DND-41 (cell line): ENCODE measurements around the gene PREX1.

Experiments
- ATAC-seq: fragments of 200-7000 bp; cut with Tn5 transposase; 3 replicates; pipeline ENCODE4 v1.9.1; 2021; ENCODE audit warnings: low read depth; ENCODE audit not compliant: insufficient read depth
- DNase-seq: peaks from one replicate; pipeline ENCODE4 v3.0.0-alpha.2; 2020
- H2AFZ ChIP-seq: 2 replicates; pipeline ENCODE4 v1.6.0; 2012; ENCODE audit warnings: low read depth, low read length
- H3K27ac ChIP-seq: 2 replicates; pipeline ENCODE4 v1.5.1; 2012; ENCODE audit warnings: low read length, inconsistent platforms
- H3K27me3 ChIP-seq: fragments of 200-600 bp; sonication (generic); 2 replicates; pipeline ENCODE4 v1.6.0; 2012; ENCODE audit warnings: low read length, mild to moderate bottlenecking, inconsistent platforms; ENCODE audit not compliant: insufficient read depth, poor library complexity
- H3K36me3 ChIP-seq: 2 replicates; pipeline ENCODE4 v1.5.1; 2012; ENCODE audit warnings: low read length, inconsistent platforms; ENCODE audit not compliant: insufficient read depth
- H3K4me1 ChIP-seq: 2 replicates; pipeline ENCODE4 v1.5.1; 2012; ENCODE audit warnings: mild to moderate bottlenecking, low read length; ENCODE audit not compliant: insufficient read depth
- H3K4me2 ChIP-seq: 2 replicates; pipeline ENCODE4 v1.6.0; 2012; ENCODE audit warnings: mild to moderate bottlenecking, moderate library complexity, low read length, inconsistent platforms; ENCODE audit not compliant: insufficient read depth
- H3K4me3 ChIP-seq, 2 experiments: fragments of 200-600 bp in 1 of 2; shearing (Covaris generic) in 1 of 2; 2 replicates each; pipeline ENCODE4 v1.5.1; 2012 to 2016; ENCODE audit warnings: inconsistent platforms in 2 of 2, low read length in 2 of 2, mild to moderate bottlenecking in 2 of 2, low read depth in 1 of 2, moderate library complexity in 1 of 2
- H3K79me2 ChIP-seq: 2 replicates; pipeline ENCODE4 v1.6.0; 2012; ENCODE audit warnings: low read length, inconsistent platforms; ENCODE audit not compliant: insufficient read depth
- H3K9ac ChIP-seq: 2 replicates; pipeline ENCODE4 v1.6.0; 2012; ENCODE audit warnings: low read depth, mild to moderate bottlenecking, inconsistent platforms, low read length, moderate library complexity
- H3K9me3 ChIP-seq: 2 replicates; pipeline ENCODE4 v1.5.1; 2012; ENCODE audit warnings: low read length, moderate library complexity, mild to moderate bottlenecking, inconsistent platforms; ENCODE audit not compliant: insufficient read depth, severe bottlenecking
- H4K20me1 ChIP-seq: 2 replicates; pipeline ENCODE4 v1.6.0; 2012; ENCODE audit warnings: low read length; ENCODE audit not compliant: insufficient read depth
- EZH2 ChIP-seq: IDR thresholded peaks from 3 replicates; pipeline ENCODE4 v1.6.1; 2012; ENCODE audit warnings: borderline replicate concordance, low read depth, mild to moderate bottlenecking, moderate library complexity, low read length, inconsistent platforms; ENCODE audit not compliant: severe bottlenecking
- TF ChIP-seq, protein P1 (sequence below): IDR thresholded peaks from 2 replicates; pipeline ENCODE4 v1.5.1; 2012; ENCODE audit warnings: borderline replicate concordance, low read length, moderate library complexity, mild to moderate bottlenecking; ENCODE audit not compliant: poor library complexity, severe bottlenecking; ENCODE audit errors: extremely low read depth

Gene PREX1

GRCh38 chr20:48614593-48615274 is 213.1 kb downstream of the PREX1 start:
- Histone ChIP-seq H3K27ac (no peak overlapping the region), H2AFZ (no peak overlapping the region), H3K9me3 (no peaks in the 10 kb centered on the region), H3K36me3 (no peaks in the 10 kb centered on the region), H3K4me3 (no peak overlapping the region), H3K4me1 (no peaks in the 10 kb centered on the region), H4K20me1 (0 out of 2 replicates have a peak, but pooled peaks cover 3% of the 10 kb centered on the region), H3K4me2 (no peak overlapping the region), H3K9ac (no peak overlapping the region), H3K27me3 (no peaks in the 10 kb centered on the region), H3K79me2 (no peaks in the 10 kb centered on the region)
- TF ChIP-seq, protein P1, sequence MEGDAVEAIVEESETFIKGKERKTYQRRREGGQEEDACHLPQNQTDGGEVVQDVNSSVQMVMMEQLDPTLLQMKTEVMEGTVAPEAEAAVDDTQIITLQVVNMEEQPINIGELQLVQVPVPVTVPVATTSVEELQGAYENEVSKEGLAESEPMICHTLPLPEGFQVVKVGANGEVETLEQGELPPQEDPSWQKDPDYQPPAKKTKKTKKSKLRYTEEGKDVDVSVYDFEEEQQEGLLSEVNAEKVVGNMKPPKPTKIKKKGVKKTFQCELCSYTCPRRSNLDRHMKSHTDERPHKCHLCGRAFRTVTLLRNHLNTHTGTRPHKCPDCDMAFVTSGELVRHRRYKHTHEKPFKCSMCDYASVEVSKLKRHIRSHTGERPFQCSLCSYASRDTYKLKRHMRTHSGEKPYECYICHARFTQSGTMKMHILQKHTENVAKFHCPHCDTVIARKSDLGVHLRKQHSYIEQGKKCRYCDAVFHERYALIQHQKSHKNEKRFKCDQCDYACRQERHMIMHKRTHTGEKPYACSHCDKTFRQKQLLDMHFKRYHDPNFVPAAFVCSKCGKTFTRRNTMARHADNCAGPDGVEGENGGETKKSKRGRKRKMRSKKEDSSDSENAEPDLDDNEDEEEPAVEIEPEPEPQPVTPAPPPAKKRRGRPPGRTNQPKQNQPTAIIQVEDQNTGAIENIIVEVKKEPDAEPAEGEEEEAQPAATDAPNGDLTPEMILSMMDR = no peak
- TF ChIP-seq EZH2 = no peak
- no peak for DNase-seq
- no peak for ATAC-seq

DNA sequence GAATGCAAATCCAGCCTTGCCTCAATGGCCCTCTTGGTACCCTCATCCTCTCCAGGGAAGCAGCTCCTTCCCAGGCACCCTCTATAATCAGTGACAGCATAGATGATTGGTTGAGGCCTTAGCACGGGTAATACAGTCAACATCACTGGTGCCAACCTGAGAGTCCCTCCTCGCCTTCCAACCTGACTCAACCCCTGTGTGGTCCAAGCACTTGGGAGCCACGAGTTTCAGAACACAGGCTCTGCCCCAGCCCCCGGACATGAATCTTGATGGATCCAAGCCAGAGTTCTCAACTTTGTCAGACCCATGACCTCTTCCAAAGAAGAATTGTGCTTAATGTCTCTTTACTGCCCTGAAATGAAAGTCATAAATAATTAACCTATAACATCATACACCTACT is 213.9 kb downstream of the PREX1 start:
- Histone ChIP-seq H3K9me3 (no peaks in the 10 kb centered on the region), H3K36me3 (no peaks in the 10 kb centered on the region), H3K4me3 (no peak overlapping the region), H4K20me1 (0 out of 2 replicates have a peak, but pooled peaks cover 3% of the 10 kb centered on the region), H3K27me3 (no peaks in the 10 kb centered on the region), H3K79me2 (no peaks in the 10 kb centered on the region), H3K4me2 (no peak overlapping the region), H2AFZ (no peak overlapping the region), H3K4me1 (no peaks in the 10 kb centered on the region), H3K9ac (no peak overlapping the region), H3K27ac (no peak overlapping the region)
- TF ChIP-seq EZH2 = no peak
- TF ChIP-seq, protein P1 = no peak
- ATAC-seq = no peak
- no peak for DNase-seq

GRCh38 chr20:48612335-48612734 is 215.5 kb downstream of the PREX1 start:
- no peak for DNase-seq
- no peak overlapping the region for H3K27ac ChIP-seq
- H3K9ac ChIP-seq = no peak overlapping the region
- H3K4me1 ChIP-seq = no peaks in the 10 kb centered on the region
- ATAC-seq = no peak
- H3K27me3 ChIP-seq = no peaks in the 10 kb centered on the region
- no peaks in the 10 kb centered on the region for H3K36me3 ChIP-seq
- H3K4me2 ChIP-seq = no peak overlapping the region
- no peak overlapping the region for H3K4me3 ChIP-seq
- H2AFZ ChIP-seq = no peak overlapping the region
- no peak for TF ChIP-seq EZH2
- TF ChIP-seq, protein P1 = no peak
- H3K79me2 ChIP-seq = no peaks in the 10 kb centered on the region
- H3K9me3 ChIP-seq = no peaks in the 10 kb centered on the region
- no peaks in the 10 kb centered on the region for H4K20me1 ChIP-seq
